SK-MEL-5 (cell line): ENCODE data around the gene BOK. TPM values are rescaled to one million over a fixed set of nuclear protein-coding genes. Genes with fewer than 3 reads are reported as not detected.

Source experiments
- DNase-seq: peaks from one replicate; pipeline ENCODE4 v3.0.0-alpha.2; 2016; ENCODE audit warnings: low read depth, low spot score
- in situ Hi-C: cut with HindIII; loops from 2 replicates; pipeline ENCODE4 v1.10.0; 2016; ENCODE audit warnings: low sequenced_read_pairs, high pct_unique_total_duplicates, low pct_unique_long_range_greater_than_20kb
- total RNA-seq: library from RNA; depleted of rRNA; stranded (reverse); fragments of >200 nt; shearing (Covaris generic); gene quantifications from 2 replicates; pipeline ENCODE4 v1.2.3, GENCODE V29; 2014

Gene BOK
- total RNA-seq, 1 experiment from 2014 or later: 10.6 TPM

GRCh38 chr2:241534701-241535375 is 23.7 kb upstream of the BOK start:
- in situ Hi-C loops: no loop called here

GRCh38 chr2:241535871-241536655 is 22.5 kb upstream of the BOK start:
- in situ Hi-C loops: no loop called here
- DNase-seq: no peak

More at GRCh38 chr2:241534701-241535375, 23.7 kb upstream of the BOK start:
- DNase-seq: no peak

DNA sequence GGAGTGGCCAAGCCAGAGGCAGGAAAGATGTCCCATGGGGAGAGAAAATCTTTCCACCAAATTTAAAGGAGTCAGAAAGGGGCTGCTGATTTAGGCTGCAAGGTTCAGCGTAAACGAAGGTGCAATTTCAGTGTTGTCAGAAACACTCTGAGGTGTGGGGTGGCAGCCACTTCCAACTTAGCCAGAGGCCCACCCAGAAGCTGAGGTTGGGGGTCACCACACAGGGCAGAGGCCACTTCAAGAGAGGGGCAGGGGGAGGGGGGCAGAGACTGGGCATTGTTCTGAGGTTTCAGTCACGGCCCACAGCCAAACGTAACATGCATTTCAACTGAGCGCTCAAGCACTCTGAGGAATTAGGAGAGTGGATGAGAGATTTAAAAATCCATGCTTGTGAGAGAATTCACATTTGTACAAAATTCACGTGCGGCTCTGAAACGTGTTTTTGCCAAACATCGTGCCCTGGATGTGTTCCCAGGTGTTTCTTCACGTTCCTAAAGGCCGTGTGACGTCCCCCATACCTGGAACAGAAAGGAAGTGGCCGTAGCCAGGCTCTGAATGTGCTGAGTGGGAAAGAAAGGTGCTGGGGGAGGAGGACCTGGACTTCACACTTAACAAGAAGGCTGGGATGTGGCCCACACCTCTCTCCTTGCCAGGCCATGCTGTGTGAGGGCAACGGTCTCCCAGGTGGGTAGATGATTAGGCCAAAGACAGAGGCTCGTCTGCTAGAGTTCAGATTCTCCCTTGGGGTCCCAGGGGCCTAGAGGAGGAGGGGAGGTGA is 19.5 kb upstream of the BOK start:
- no peak for DNase-seq
- in situ Hi-C loops: no loop called here

GRCh38 chr2:241539616-241540374 is 18.8 kb upstream of the BOK start:
- DNase-seq: no peak
- in situ Hi-C loops: no loop called here

DNA sequence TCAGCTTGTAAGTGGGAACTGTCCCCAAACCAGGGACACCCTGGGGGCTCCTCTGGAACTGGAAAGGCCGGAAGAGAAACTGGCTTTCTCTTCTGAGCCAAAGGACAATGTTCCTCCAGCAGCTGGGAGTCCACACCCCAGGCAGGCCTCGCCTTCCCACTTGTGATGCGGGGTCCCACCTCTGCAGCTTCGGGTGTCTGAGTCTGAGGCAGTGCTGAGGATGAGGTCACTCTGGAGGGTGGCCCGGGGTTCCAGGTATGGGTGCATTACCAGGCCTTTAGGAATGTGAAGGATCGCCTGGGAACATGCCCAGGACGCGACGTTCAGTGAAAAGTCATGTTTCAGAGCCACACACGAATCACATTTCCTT is 18.2 kb upstream of the BOK start:
- in situ Hi-C loops: no loop called here
- DNase-seq: no peak

GRCh38 chr2:241540771-241541561 is 17.6 kb upstream of the BOK start:
- in situ Hi-C loops: no loop called here
- peak; percentile 26 for DNase-seq

- in situ Hi-C loops: no loop called here
- no peak for DNase-seq
These were observed 16.8 kb upstream of the BOK start for GRCh38 chr2:241541564-241542277.

- in situ Hi-C loops: no loop called here
- no peak for DNase-seq
These were observed 16.3 kb upstream of the BOK start for GRCh38 chr2:241542278-241542605.

GRCh38 chr2:241545106-241545505 is 13.4 kb upstream of the BOK start:
- no peak for DNase-seq
- in situ Hi-C loops: no loop called here

DNA sequence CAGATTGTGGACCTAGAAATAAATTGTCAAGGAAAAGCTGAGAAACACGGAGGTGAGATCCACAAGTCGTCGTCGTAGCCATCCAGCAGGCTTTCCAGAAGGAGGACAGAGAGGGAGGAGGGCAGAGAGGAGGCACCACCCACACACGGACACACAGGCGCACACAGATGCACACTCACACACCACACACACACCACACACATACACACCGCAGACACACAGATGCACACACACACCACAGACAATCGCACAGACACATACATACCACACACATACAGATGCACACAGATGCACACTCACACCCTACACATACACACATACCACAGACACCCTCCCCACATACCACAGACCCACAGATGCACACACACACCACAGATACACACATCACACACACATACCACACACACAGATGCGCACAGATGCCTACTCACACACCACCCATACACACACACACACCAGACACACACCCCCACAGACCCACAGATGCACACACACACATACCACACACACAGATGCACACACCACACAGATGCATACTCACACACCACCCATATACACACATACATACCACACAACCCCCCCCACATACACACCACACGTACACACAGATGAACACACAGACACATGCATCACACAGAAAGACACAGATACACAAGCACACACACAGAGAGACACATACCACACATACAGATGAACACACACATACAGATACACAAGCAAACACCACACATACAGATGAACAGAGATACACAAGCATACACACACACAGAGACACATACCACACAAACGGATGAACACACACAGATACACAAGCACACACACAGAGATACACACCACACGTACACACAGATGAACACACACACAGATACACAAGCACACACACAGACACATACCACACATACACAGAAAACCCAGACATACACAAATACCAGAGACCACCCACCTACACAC is 12.7 kb upstream of the BOK start:
- in situ Hi-C loops: no loop called here
- DNase-seq: no peak

GRCh38 chr2:241546771-241547498 is 11.6 kb upstream of the BOK start:
- DNase-seq: no peak
- in situ Hi-C loops: no loop called here

- no peak for DNase-seq
These were observed 10.6 kb upstream of the BOK start for GRCh38 chr2:241547781-241548450.

DNA sequence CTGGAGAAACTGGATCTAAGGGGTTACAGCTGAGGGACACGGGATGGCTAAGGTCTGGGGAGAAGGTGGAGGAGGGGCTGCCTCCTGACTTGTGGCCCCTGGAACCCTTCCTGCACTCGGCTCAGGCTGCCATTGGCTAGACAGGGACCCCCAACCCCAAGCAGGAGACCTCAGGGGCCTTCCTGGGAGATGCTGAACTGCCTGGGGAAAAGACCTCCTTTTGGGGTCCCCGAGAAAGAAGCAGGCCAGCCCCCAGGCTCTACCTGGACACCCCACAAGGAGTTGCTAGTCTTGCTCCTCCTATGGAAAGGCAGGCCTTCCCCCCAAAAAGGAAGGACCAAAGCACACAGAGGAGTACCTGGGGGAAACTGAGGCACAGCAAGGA is 10.1 kb upstream of the BOK start:
- in situ Hi-C loops: no loop called here
- no peak for DNase-seq

More at GRCh38 chr2:241547781-241548450, 10.6 kb upstream of the BOK start:
- in situ Hi-C loops: no loop called here
